ENCODE results near the gene PCDHGA9. TPM values are rescaled to one million over a fixed set of nuclear protein-coding genes. Genes with fewer than 3 reads are reported as not detected.

The PCDHGA9 gene
- total RNA-seq, 4 donors from 2014 or later = 0.95 to 4.0 (median 1.5) TPM

- Histone ChIP-seq H3K36me3 (no peaks in the 10 kb centered on the region), H3K27ac (peak within 1 kb of the TSS; percentile 23 to 55 (median 36)), H3K9me3 (peaks cover 0 to 16% (median 0%) of the 10 kb centered on the region in 3 donors), H3K4me3 (peak within 1 kb of the TSS; percentile 48 to 56 (median 53)), H3K27me3 (peaks cover 0 to 10% (median 0%) of the 10 kb centered on the region in 3 donors), H3K4me1 (peaks cover 12 to 44% of the 10 kb centered on the region in 2 donors)
- intact Hi-C loops (cut with DNase I; ENCODE audit: low total_unique reads) = loop anchor here (2.0 kb wide), 1 partner anchor 138 kb away; no protein-coding TSS in a partner anchor
- TF ChIP-seq POLR2A (IDR thresholded peaks at IDR 0.05) (no peak), CTCF (IDR thresholded peaks at IDR 0.05 in 4 of 5, conservative IDR thresholded peaks at IDR 0.05 in 1 of 5) (peak; percentile 49 to 71 (median 57))
- peak in 1 of 2 donors; percentile 47 for DNase-seq
- in situ Hi-C loops (cut with MboI; ENCODE audit: low sequenced_read_pairs in 4 of 4) = loop anchor here (5.0 to 10.0 kb wide), 3 partner anchors 41 to 134 kb away; partner anchors contain the start of gene PCDHGC3 (in 1 of the 4)
- ATAC-seq = peak; percentile 54 to 63
Observed at GRCh38 chr5:141420855-141421488, 18.4 kb downstream of the PCDHGA9 start, which contains the start of gene PCDHGA11. TSS of gene PCDHGA11 (plus strand) at chr5:141421051. CDS start at chr5:141421228, 177 bp downstream.

GRCh38 chr5:141421489-141421855 is 18.9 kb downstream of the PCDHGA9 start:
- peaks cover 12 to 44% of the 10 kb centered on the region in 2 donors for H3K4me1 ChIP-seq
- intact Hi-C loops (cut with DNase I; ENCODE audit: low total_unique reads) = loop anchor here (2.0 kb wide), 1 partner anchor 137 kb away; no protein-coding TSS in a partner anchor
- in situ Hi-C loops (cut with MboI; ENCODE audit: low sequenced_read_pairs in 4 of 4) = loop anchor here (5.0 to 10.0 kb wide), 3 partner anchors 41 to 133 kb away; partner anchors contain the start of gene PCDHGC3 (in 1 of the 4)
- TF ChIP-seq CTCF (IDR thresholded peaks at IDR 0.05 in 4 of 5, conservative IDR thresholded peaks at IDR 0.05 in 1 of 5) (no peak), POLR2A (IDR thresholded peaks at IDR 0.05) (no peak)
- peak overlapping the region; percentile 48 to 56 (median 53) for H3K4me3 ChIP-seq
- DNase-seq (no peak), ATAC-seq (no peak)
- peak overlapping the region; percentile 23 to 55 (median 36) for H3K27ac ChIP-seq
- H3K9me3 ChIP-seq = peaks cover 0 to 16% (median 0%) of the 10 kb centered on the region in 3 donors
- no peaks in the 10 kb centered on the region for H3K36me3 ChIP-seq
- H3K27me3 ChIP-seq = peaks cover 0 to 10% (median 0%) of the 10 kb centered on the region in 3 donors

GRCh38 chr5:141422742-141423291 is 20.2 kb downstream of the PCDHGA9 start:
- Histone ChIP-seq H3K4me1 (peaks cover 12 to 44% of the 10 kb centered on the region in 2 donors), H3K27me3 (peaks cover 0 to 10% (median 0%) of the 10 kb centered on the region in 3 donors), H3K9me3 (peaks cover 0 to 16% (median 0%) of the 10 kb centered on the region in 3 donors), H3K36me3 (no peaks in the 10 kb centered on the region), H3K4me3 (no peak overlapping the region), H3K27ac (no peak overlapping the region)
- TF ChIP-seq CTCF (IDR thresholded peaks at IDR 0.05 in 4 of 5, conservative IDR thresholded peaks at IDR 0.05 in 1 of 5) = no peak
- TF ChIP-seq POLR2A (IDR thresholded peaks at IDR 0.05) = no peak
- intact Hi-C loops (cut with DNase I; ENCODE audit: low total_unique reads) = no loop called here
- in situ Hi-C loops (cut with MboI; ENCODE audit: low sequenced_read_pairs in 4 of 4) = loop anchor here (5.0 to 10.0 kb wide), 3 partner anchors 39 to 132 kb away; partner anchors contain the start of gene PCDHGC3 (in 1 of the 4)
- DNase-seq = no peak
- ATAC-seq = no peak

GRCh38 chr5:141427783-141428426 is 25.3 kb downstream of the PCDHGA9 start:
- intact Hi-C loops (cut with DNase I; ENCODE audit: low total_unique reads) = no loop called here
- no peaks in the 10 kb centered on the region for H3K9me3 ChIP-seq

More at GRCh38 chr5:141427783-141428426, 25.3 kb downstream of the PCDHGA9 start:
- TF ChIP-seq POLR2A (IDR thresholded peaks at IDR 0.05) = no peak
- TF ChIP-seq CTCF (IDR thresholded peaks at IDR 0.05 in 4 of 5, conservative IDR thresholded peaks at IDR 0.05 in 1 of 5) = no peak
- DNase-seq (no peak), ATAC-seq (no peak)
- in situ Hi-C loops (cut with MboI; ENCODE audit: low sequenced_read_pairs in 4 of 4) = loop anchor here in 2 of 4 donors (10.0 kb wide), 1 partner anchor 127 kb away; no protein-coding TSS in a partner anchor
- Histone ChIP-seq H3K27me3 (no peaks in the 10 kb centered on the region), H3K4me1 (peaks cover 0 to 26% of the 10 kb centered on the region in 2 donors), H3K4me3 (no peak overlapping the region), H3K36me3 (no peaks in the 10 kb centered on the region), H3K27ac (no peak overlapping the region)

All from gastrocnemius medialis (tissue), 4 donors.